GM12878 (cell line): ENCODE measurements around the gene NEB. TPM values are rescaled to one million over a fixed set of nuclear protein-coding genes. Genes with fewer than 3 reads are reported as not detected.
A peak's percentile ranks its signal among the peaks of the same experiment; 100 is the strongest.

Experiments
- ATAC-seq: fragments of 200-7000 bp; cut with Tn5 transposase; 3 replicates; pipeline ENCODE4 v1.9.1; 2020; ENCODE audit warnings: mild to moderate bottlenecking, moderate library complexity
- BruUV-seq: library from RNA; stranded (reverse); fragments of 400-500 nt; replicated peaks from 2 replicates; lab custom pipeline; 2021; lab: Mats Ljungman, UMichigan
- CTCF ChIA-PET: fragments of 300-600 bp; sonication (Branson Sonifier 250); formaldehyde crosslinking; extraction: SDS; loops from one replicate; lab custom pipeline; 2021; ENCODE audit warnings: inconsistent platforms; lab: Yijun Ruan, JAX
- POLR2A ChIA-PET: fragments of 350-600 bp; formaldehyde crosslinking; extraction: SDS; loops from one replicate; lab custom pipeline; 2021; ENCODE audit warnings: inconsistent platforms; lab: Charles Lee
- RAD21 ChIA-PET: fragments of 300-600 bp; sonication (Branson Sonifier 250); formaldehyde crosslinking; loops from one replicate; lab custom pipeline; 2023; ENCODE audit warnings: antibody characterized with exemption; ENCODE audit not compliant: unreplicated experiment; lab: Charles Lee
- SMC1A ChIA-PET: fragments of 300-600 bp; sonication (Branson Sonifier 250); formaldehyde crosslinking; loops from one replicate; lab custom pipeline; 2023; ENCODE audit not compliant: unreplicated experiment, uncharacterized antibody; lab: Charles Lee
- DNase-seq: peaks from one replicate; pipeline ENCODE4 v3.0.0-alpha.2; 2011; ENCODE audit warnings: low read depth, low spot score
- FAIRE-seq: peaks from 3 replicates; lab custom pipeline; 2011; peaks lifted over from hg19 to GRCh38; lab: Jason Lieb, UNC
- H2AFZ ChIP-seq: 2 replicates; pipeline ENCODE4 v1.6.0; 2011; ENCODE audit warnings: low read depth, low read length, control low read depth; ENCODE audit not compliant: control insufficient read depth
- H3K27ac ChIP-seq: 2 replicates; pipeline ENCODE4 v1.5.1; 2011; ENCODE audit warnings: control low read depth; ENCODE audit not compliant: control insufficient read depth, insufficient read depth
- H3K27me3 ChIP-seq, 2 experiments: replicated peaks in 1 of 2; 2 replicates each; pipeline versions ENCODE4 v1.6.0 to v1.6.1; 2011; ENCODE audit warnings: low read length in 1 of 2; ENCODE audit not compliant: control insufficient read depth in 2 of 2, insufficient read depth in 2 of 2
- H3K36me3 ChIP-seq, 2 experiments: 2 replicates each; pipeline ENCODE4 v1.5.1; 2011; ENCODE audit warnings: low read length in 1 of 2; ENCODE audit not compliant: control insufficient read depth in 2 of 2, insufficient read depth in 2 of 2
- H3K4me1 ChIP-seq: 2 replicates; pipeline ENCODE4 v1.6.1; 2011; ENCODE audit warnings: mild to moderate bottlenecking, low read length, moderate library complexity, mixed read lengths; ENCODE audit not compliant: control insufficient read depth, insufficient read depth
- H3K4me2 ChIP-seq: 2 replicates; pipeline ENCODE4 v1.6.0; 2011; ENCODE audit warnings: control low read depth; ENCODE audit not compliant: control insufficient read depth, insufficient read depth
- H3K4me3 ChIP-seq: fragments of 200-600 bp; sonication (generic); 2 replicates; pipeline ENCODE4 v1.5.1; 2016
- H3K79me2 ChIP-seq: 2 replicates; pipeline ENCODE4 v1.6.0; 2011; ENCODE audit warnings: low read length; ENCODE audit not compliant: control insufficient read depth, insufficient read depth
- H3K9ac ChIP-seq: 2 replicates; pipeline ENCODE4 v1.8.0; 2011; ENCODE audit warnings: low read length, control low read depth, mixed read lengths; ENCODE audit not compliant: control insufficient read depth, insufficient read depth
- H3K9me3 ChIP-seq: replicated peaks from 3 replicates; pipeline ENCODE4 v1.5.1; 2011; ENCODE audit warnings: mild to moderate bottlenecking, low read length; ENCODE audit not compliant: control insufficient read depth, insufficient read depth
- H4K20me1 ChIP-seq: 2 replicates; pipeline ENCODE4 v1.6.0; 2011; ENCODE audit not compliant: control insufficient read depth, insufficient read depth
- ATF7 ChIP-seq: fragments of 450-650 bp; IDR thresholded peaks from 2 replicates; pipeline ENCODE4 v1.6.1; 2016; ENCODE audit warnings: low read depth, mild to moderate bottlenecking
- BRCA1 ChIP-seq: IDR thresholded peaks from 2 replicates; pipeline ENCODE4 v1.6.1; 2011; ENCODE audit warnings: low read depth, low read length, improper control_type of control experiment
- CBX3 ChIP-seq: fragments of 200-600 bp; sonication (generic); IDR thresholded peaks from 2 replicates; pipeline ENCODE4 v1.6.1; 2016; ENCODE audit warnings: low read depth, borderline replicate concordance
- HCFC1 ChIP-seq: fragments of 150-350 bp; IDR thresholded peaks from 2 replicates; pipeline ENCODE4 v1.6.1; 2014; ENCODE audit warnings: low read length
- HDGF ChIP-seq: fragments of 450-650 bp; IDR thresholded peaks from 2 replicates; pipeline ENCODE4 v1.6.1; 2016; ENCODE audit warnings: antibody characterized with exemption
- LARP7 ChIP-seq: fragments of 450-650 bp; IDR thresholded peaks from 2 replicates; pipeline ENCODE4 v1.6.1; 2017; ENCODE audit warnings: mild to moderate bottlenecking
- MTA2 ChIP-seq: fragments of 450-650 bp; IDR thresholded peaks from 2 replicates; pipeline ENCODE4 v1.6.1; 2016; ENCODE audit warnings: low read depth, mild to moderate bottlenecking, moderate library complexity
- PAX5 ChIP-seq: IDR thresholded peaks from 2 replicates; pipeline ENCODE4 v1.6.1; 2011; ENCODE audit warnings: low read depth, low read length, borderline replicate concordance
- POU2F2 ChIP-seq: IDR thresholded peaks from 3 replicates; pipeline ENCODE4 v1.6.1; 2011; ENCODE audit warnings: low read depth, mild to moderate bottlenecking, low read length, borderline replicate concordance
- RAD51 ChIP-seq: fragments of 450-650 bp; IDR thresholded peaks from 2 replicates; pipeline ENCODE4 v1.6.1; 2016; ENCODE audit warnings: moderate library complexity, mild to moderate bottlenecking, inconsistent platforms
- STAT3 ChIP-seq: IDR thresholded peaks from 2 replicates; pipeline ENCODE4 v1.6.1; 2011; ENCODE audit warnings: low read depth, low read length, improper control_type of control experiment
- SUZ12 ChIP-seq: fragments of 200-600 bp; sonication (generic); IDR thresholded peaks from one replicate; pipeline ENCODE4 v1.6.1; 2018; ENCODE audit warnings: antibody characterized with exemption, mild to moderate bottlenecking; ENCODE audit not compliant: unreplicated experiment
- TAF1 ChIP-seq: IDR thresholded peaks from 2 replicates; pipeline ENCODE4 v1.6.1; 2011; ENCODE audit warnings: mild to moderate bottlenecking, low read depth, low read length, borderline replicate concordance
- TCF12 ChIP-seq: IDR thresholded peaks from 2 replicates; pipeline ENCODE4 v1.6.1; 2011; ENCODE audit warnings: low read depth, mild to moderate bottlenecking, low read length
- TCF7 ChIP-seq: IDR thresholded peaks from 2 replicates; pipeline ENCODE4 v1.6.1; 2014; ENCODE audit warnings: antibody characterized with exemption, borderline replicate concordance
- ZNF217 ChIP-seq: fragments of 450-650 bp; IDR thresholded peaks from 2 replicates; pipeline ENCODE4 v1.6.1; 2017; ENCODE audit warnings: antibody characterized with exemption, mild to moderate bottlenecking
- ZNF687 ChIP-seq: fragments of 450-650 bp; IDR thresholded peaks from 2 replicates; pipeline ENCODE4 v1.6.1; 2017; ENCODE audit warnings: mild to moderate bottlenecking, moderate library complexity
- WGBS: methylation state at CpG from one replicate; pipeline ENCODE4 v1.1.6; 2016; ENCODE audit warnings: low lambda C conversion rate; ENCODE audit not compliant: insufficient replicate concordance, insufficient coverage; ENCODE audit errors: missing lambda C conversion rate; 5-methylcytosine and 5-hydroxymethylcytosine counted together
- in situ Hi-C: fragments of 300-500 bp; cut with MboI; formaldehyde crosslinking; loops from 9 replicates; pipeline ENCODE4 v1.14.3; 2018; ENCODE audit warnings: mixed read lengths
- intact Hi-C: fragments of 100-400 bp; cut with micrococcal nuclease; formaldehyde crosslinking; loops from one replicate; pipeline ENCODE4 v1.14.2; 2022; ENCODE audit not compliant: unreplicated experiment
- polyA plus RNA-seq, 11 experiments: library from polyadenylated mRNA; depleted of rRNA in 4 of 11; unstranded in 6 of 11; stranded (reverse) in 5 of 11; fragments of >200 nt; fragmentation: Nextera tagmentation in 4 of 11; fragmentation: Illumina TruSeq in 1 of 11; extraction: Ambion mirVana in 4 of 11; extraction: Trizol in 1 of 11; gene quantifications; 1 replicate in 1 of 11; 2 replicates in 10 of 11; pipeline versions ENCODE4 v1.2.1 to v1.2.3, GENCODE V29; 2011 to 2016; ENCODE audit warnings: inconsistent platforms in 2 of 11, missing spikeins in 2 of 11, low read depth in 1 of 11
- total RNA-seq, 4 experiments: library from RNA; depleted of rRNA in 3 of 4; stranded (reverse); fragments of >200 nt in 3 of 4; fragmentation: Illumina TruSeq in 1 of 4; extraction: Trizol in 1 of 4; gene quantifications; 2 replicates each; pipeline versions ENCODE4 v1.2.1 to v1.2.3, GENCODE V29; 2013 to 2021

NEB gene
- total and polyA plus RNA-seq, 10 of the 15 experiments (the other 5 are each of a cell fraction or from before 2014, with no cell fraction given) = 0.04 to 0.77 (median 0.12) TPM

DNA sequence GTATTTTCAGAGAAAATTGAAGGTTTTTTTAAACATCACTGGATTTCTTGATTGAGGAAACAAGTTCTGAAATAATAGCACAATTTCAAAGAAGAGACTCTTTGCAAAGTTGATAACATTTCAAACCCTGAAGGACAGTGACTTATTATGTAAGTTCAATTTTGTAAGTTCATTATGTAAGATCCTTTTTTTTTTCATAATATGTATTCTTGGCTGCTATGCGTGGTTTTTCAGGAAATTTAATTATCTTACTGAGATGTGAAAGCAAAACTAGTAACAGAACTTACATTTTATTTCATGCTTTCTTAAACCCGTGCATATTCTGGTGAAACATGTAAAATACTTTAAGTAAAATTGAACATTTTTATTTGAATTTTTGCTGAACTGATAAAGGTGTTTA is 259.2 kb downstream of the NEB start:
- in situ Hi-C loops (no loop called here), intact Hi-C loops (no loop called here)
- Histone ChIP-seq H2AFZ (no peak overlapping the region), H3K4me3 (no peak overlapping the region), H3K27ac (no peak overlapping the region), H3K27me3 (no peaks in the 10 kb centered on the region), H3K9me3 (no peaks in the 10 kb centered on the region; the same call in 1 of the 3 replicates), H3K36me3 (peaks cover 0 to 24% of the 10 kb centered on the region in 2 experiments; a peak in 2 of 4 replicates), H4K20me1 (no peaks in the 10 kb centered on the region), H3K4me2 (no peak overlapping the region), H3K4me1 (no peaks in the 10 kb centered on the region), H3K9ac (no peak overlapping the region), H3K79me2 (no peaks in the 10 kb centered on the region)
- RAD21 ChIA-PET = no interaction called here
- peak; percentile 18 for FAIRE-seq
- ATAC-seq = no peak
- TF ChIP-seq HDGF (no peak), LARP7 (no peak), POU2F2 (no peak), HCFC1 (no peak), TCF7 (no peak), TAF1 (no peak), SUZ12 (no peak), ATF7 (no peak)
- POLR2A ChIA-PET = no interaction called here
- SMC1A ChIA-PET = no interaction called here
- 73% methylated on average over 2 of the region's 2 CpGs for WGBS
- no peak for DNase-seq
- CTCF ChIA-PET = no interaction called here
- no TSS peak for BruUV-seq

GRCh38 chr2:151472966-151473365 is 261.3 kb downstream of the NEB start:
- no peaks in the 10 kb centered on the region for H4K20me1 ChIP-seq
- no peaks in the 10 kb centered on the region; the same call in 1 of the 3 replicates for H3K9me3 ChIP-seq
- peaks cover 0 to 22% of the 10 kb centered on the region in 2 experiments; a peak in 2 of 4 replicates for H3K36me3 ChIP-seq
- POLR2A ChIA-PET = interaction anchor here (0.7 kb wide), 1 partner anchor 1249 kb away, joined by 9 read pairs; no protein-coding TSS in a partner anchor
- no peak for FAIRE-seq
- intact Hi-C loops = no loop called here
- CTCF ChIA-PET = interaction anchor here (1.4 to 1.7 kb wide), 2 partner anchors 15 to 36 kb away, joined by 4 read pairs; no protein-coding TSS in a partner anchor
- H3K79me2 ChIP-seq = no peaks in the 10 kb centered on the region
- H3K4me1 ChIP-seq = no peaks in the 10 kb centered on the region
- no TSS peak for BruUV-seq
- WGBS = 77% methylated on average over 3 of the region's 3 CpGs
- H2AFZ ChIP-seq = no peak overlapping the region
- no peaks in the 10 kb centered on the region for H3K27me3 ChIP-seq
- no peak overlapping the region for H3K4me2 ChIP-seq
- in situ Hi-C loops = loop anchor here (25.0 kb wide), 1 partner anchor 1189 kb away; no protein-coding TSS in a partner anchor
- no peak overlapping the region for H3K27ac ChIP-seq
- no peak overlapping the region for H3K4me3 ChIP-seq
- no peak for DNase-seq
- ATAC-seq = no peak
- H3K9ac ChIP-seq = no peak overlapping the region
- RAD21 ChIA-PET = no interaction called here
- SMC1A ChIA-PET = no interaction called here
- no peak for TF ChIP-seq CBX3
- TF ChIP-seq STAT3 = no peak
- no peak for TF ChIP-seq MTA2
- TF ChIP-seq ZNF687 = no peak
- TF ChIP-seq ZNF217 = no peak
- no peak for TF ChIP-seq BRCA1
- no peak for TF ChIP-seq TCF12
- TF ChIP-seq PAX5 = no peak
- TF ChIP-seq RAD51 = no peak
